IMR-90 (cell line): ENCODE measurements around the gene IQGAP2. TPM values are rescaled to one million over a fixed set of nuclear protein-coding genes. Genes with fewer than 3 reads are reported as not detected.

ENCODE experiments used
- ATAC-seq: fragments of 200-7000 bp; cut with Tn5 transposase; 2 replicates; pipeline ENCODE4 v1.9.1; 2020; ENCODE audit warnings: low read depth, mild to moderate bottlenecking, moderate library complexity
- BruUV-seq: library from RNA; stranded (reverse); fragments of 400-500 nt; replicated peaks from 2 replicates; lab custom pipeline; 2021; lab: Mats Ljungman, UMichigan
- CTCF ChIA-PET: fragments of 300-600 bp; formaldehyde crosslinking; extraction: SDS; loops from one replicate; lab custom pipeline; 2021; ENCODE audit warnings: antibody characterized with exemption; lab: Yijun Ruan, JAX
- POLR2A ChIA-PET: fragments of 300-600 bp; sonication (Branson Sonifier 250); formaldehyde crosslinking; loops from one replicate; lab custom pipeline; 2022; ENCODE audit warnings: antibody characterized with exemption; ENCODE audit not compliant: unreplicated experiment; lab: Charles Lee
- DNase-seq: peaks from one replicate; pipeline ENCODE4 v3.0.0; 2013
- H2AFZ ChIP-seq: replicated peaks from 2 replicates; pipeline ENCODE3; 2013; ENCODE audit warnings: low read length, mild to moderate bottlenecking; ENCODE audit not compliant: poor library complexity
- H2AK5ac ChIP-seq: 2 replicates; pipeline ENCODE4 v1.6.1; 2013; ENCODE audit warnings: low read depth, low read length, inconsistent platforms
- H2AK9ac ChIP-seq: replicated peaks from 2 replicates; pipeline ENCODE3; 2013; ENCODE audit warnings: mild to moderate bottlenecking, low read depth, low read length, moderate library complexity; ENCODE audit not compliant: poor library complexity
- H2BK120ac ChIP-seq: 2 replicates; pipeline ENCODE4 v1.6.1; 2013; ENCODE audit warnings: low read depth, low read length, inconsistent platforms
- H2BK15ac ChIP-seq: 3 replicates; pipeline ENCODE4 v1.6.1; 2013; ENCODE audit warnings: low read depth, low read length, inconsistent platforms
- H2BK20ac ChIP-seq: 2 replicates; pipeline ENCODE4 v1.6.1; 2013; ENCODE audit warnings: low read depth, mild to moderate bottlenecking, inconsistent platforms, low read length, moderate library complexity
- H2BK5ac ChIP-seq: 2 replicates; pipeline ENCODE4 v1.6.1; 2013; ENCODE audit warnings: mild to moderate bottlenecking, low read depth, low read length, inconsistent platforms; ENCODE audit not compliant: poor library complexity, severe bottlenecking
- H3K14ac ChIP-seq: replicated peaks from 2 replicates; pipeline ENCODE4 v1.6.1; 2013; ENCODE audit warnings: low read depth, low read length, inconsistent platforms
- H3K18ac ChIP-seq: 2 replicates; pipeline ENCODE4 v1.6.1; 2013; ENCODE audit warnings: low read depth, low read length, control low read depth
- H3K23ac ChIP-seq: 2 replicates; pipeline ENCODE4 v1.6.1; 2013; ENCODE audit warnings: low read depth, low read length, inconsistent platforms
- H3K27ac ChIP-seq: 2 replicates; pipeline ENCODE4 v1.5.1; 2013; ENCODE audit warnings: mild to moderate bottlenecking, control low read depth, low read length; ENCODE audit not compliant: insufficient read depth
- H3K27me3 ChIP-seq: 2 replicates; pipeline ENCODE4 v1.6.1; 2013; ENCODE audit warnings: low read length; ENCODE audit not compliant: control insufficient read depth, insufficient read depth
- H3K36me3 ChIP-seq: 2 replicates; pipeline ENCODE4 v1.6.1; 2013; ENCODE audit warnings: low read length, mixed read lengths; ENCODE audit not compliant: control insufficient read depth, insufficient read depth
- H3K4ac ChIP-seq: 2 replicates; pipeline ENCODE4 v1.6.1; 2013; ENCODE audit warnings: low read depth, low read length, inconsistent platforms
- H3K4me1 ChIP-seq: 2 replicates; pipeline ENCODE4 v1.6.1; 2013; ENCODE audit warnings: low read length, mixed read lengths; ENCODE audit not compliant: control insufficient read depth, insufficient read depth
- H3K4me2 ChIP-seq: 2 replicates; pipeline ENCODE4 v1.6.1; 2013; ENCODE audit warnings: low read depth, mild to moderate bottlenecking, control low read depth, low read length, moderate library complexity
- H3K4me3 ChIP-seq: 2 replicates; pipeline ENCODE4 v1.5.1; 2013; ENCODE audit warnings: low read depth, mild to moderate bottlenecking, control low read depth, low read length, moderate library complexity; ENCODE audit not compliant: insufficient read depth
- H3K56ac ChIP-seq: 2 replicates; pipeline ENCODE4 v1.6.1; 2013; ENCODE audit warnings: low read length, inconsistent platforms; ENCODE audit not compliant: insufficient read depth; ENCODE audit errors: extremely low read depth
- H3K79me1 ChIP-seq, 2 experiments: 2 replicates each; pipeline ENCODE4 v1.6.1; 2013; ENCODE audit warnings: low read length in 2 of 2, inconsistent platforms in 1 of 2, low read depth in 1 of 2
- H3K9ac ChIP-seq: 2 replicates; pipeline ENCODE4 v1.6.1; 2013; ENCODE audit warnings: low read depth, low read length, control low read depth
- H3K9me1 ChIP-seq: 2 replicates; pipeline ENCODE4 v1.6.1; 2013; ENCODE audit warnings: low read length, inconsistent platforms; ENCODE audit not compliant: insufficient read depth
- H3K9me3 ChIP-seq: 2 replicates; pipeline ENCODE4 v1.6.1; 2013; ENCODE audit warnings: low read length; ENCODE audit not compliant: control insufficient read depth, insufficient read depth
- H4K20me1 ChIP-seq: 2 replicates; pipeline ENCODE4 v1.6.1; 2013; ENCODE audit warnings: low read length, inconsistent platforms; ENCODE audit not compliant: insufficient read depth
- H4K5ac ChIP-seq: 2 replicates; pipeline ENCODE4 v1.6.1; 2013; ENCODE audit warnings: mild to moderate bottlenecking, low read depth, low read length, control low read depth
- H4K8ac ChIP-seq, 2 experiments: 2 replicates each; pipeline ENCODE4 v1.6.1; 2013; ENCODE audit warnings: low read depth in 2 of 2, low read length in 2 of 2, control low read depth in 1 of 2, inconsistent platforms in 1 of 2
- H4K91ac ChIP-seq: 2 replicates; pipeline ENCODE4 v1.6.1; 2013; ENCODE audit warnings: low read depth, low read length, inconsistent platforms; ENCODE audit not compliant: insufficient read depth
- BHLHE40 ChIP-seq: fragments of 150-350 bp; IDR thresholded peaks from 2 replicates; pipeline ENCODE4 v1.6.1; 2016; ENCODE audit warnings: mild to moderate bottlenecking, low read depth, low read length
- CEBPB ChIP-seq: IDR thresholded peaks from 2 replicates; pipeline ENCODE4 v1.6.1; 2012; ENCODE audit warnings: low read depth, low read length, improper control_type of control experiment
- FOS ChIP-seq: fragments of 150-350 bp; IDR thresholded peaks from 2 replicates; pipeline ENCODE4 v1.6.1; 2016; ENCODE audit warnings: low read depth, low read length
- MXI1 ChIP-seq: IDR thresholded peaks from 2 replicates; pipeline ENCODE4 v1.6.1; 2012; ENCODE audit warnings: low read depth, mild to moderate bottlenecking, low read length, moderate library complexity, borderline replicate concordance
- NFE2L2 ChIP-seq: fragments of 150-350 bp; IDR thresholded peaks from 2 replicates; pipeline ENCODE4 v1.6.1; 2016; ENCODE audit warnings: low read depth, mild to moderate bottlenecking, low read length
- POLR2A ChIP-seq: IDR thresholded peaks from 2 replicates; pipeline ENCODE4 v1.6.1; 2012; ENCODE audit warnings: mild to moderate bottlenecking, low read depth, low read length
- RAD21 ChIP-seq: IDR thresholded peaks from 2 replicates; pipeline ENCODE4 v1.6.1; 2012; ENCODE audit warnings: low read length, improper control_type of control experiment
- RCOR1 ChIP-seq: IDR thresholded peaks from 2 replicates; pipeline ENCODE4 v1.6.1; 2012; ENCODE audit warnings: mild to moderate bottlenecking, low read length, improper control_type of control experiment; ENCODE audit not compliant: insufficient replicate concordance
- WGBS, 2 experiments: methylation state at CpG; one replicate each; pipeline versions ENCODE4 v1.1.5 to v1.1.7; 2013; ENCODE audit warnings: missing lambda C conversion rate in 2 of 2; ENCODE audit not compliant: insufficient read length in 1 of 2; ENCODE audit errors: extremely low coverage in 2 of 2; 5-methylcytosine and 5-hydroxymethylcytosine counted together
- dilution Hi-C: fragments of 300-500 bp; cut with HindIII; formaldehyde crosslinking; loops from one replicate; pipeline ENCODE4 v1.14.3; 2018; ENCODE audit warnings: low sequenced_read_pairs; ENCODE audit not compliant: unreplicated experiment
- in situ Hi-C: fragments of 300-500 bp; cut with MboI; formaldehyde crosslinking; loops from 3 replicates; pipeline ENCODE4 v1.14.3; 2019; ENCODE audit warnings: low sequenced_read_pairs, inconsistent platforms, mixed read lengths
- intact Hi-C: fragments of 100-400 bp; cut with micrococcal nuclease; formaldehyde crosslinking; loops from 2 replicates; pipeline ENCODE4 v1.10.0; 2022
- polyA plus RNA-seq, 3 experiments: library from polyadenylated mRNA; depleted of rRNA; stranded (reverse); fragments of >200 nt; gene quantifications; 2 replicates each; pipeline ENCODE4 v1.2.3, GENCODE V29; 2012; ENCODE audit warnings: low replicate concordance in 1 of 3
- total RNA-seq: library from RNA; depleted of rRNA; stranded (reverse); fragments of >200 nt; gene quantifications from 2 replicates; pipeline ENCODE4 v1.2.3, GENCODE V29; 2012
- TF ChIP-seq, protein P1 (sequence below): fragments of 150-350 bp; IDR thresholded peaks from 2 replicates; pipeline ENCODE4 v1.6.1; 2016; ENCODE audit warnings: low read depth, mild to moderate bottlenecking, low read length, moderate library complexity, borderline replicate concordance
- TF ChIP-seq, protein P2 (sequence below): fragments of 150-350 bp; IDR thresholded peaks from 2 replicates; pipeline ENCODE4 v1.6.1; 2017; ENCODE audit warnings: mild to moderate bottlenecking, antibody characterized with exemption, low read length, low read depth

Gene IQGAP2
- total and polyA plus RNA-seq, 2 of the 4 experiments (the other 2 are of a cell fraction) = 0.21 to 0.36 TPM

DNA sequence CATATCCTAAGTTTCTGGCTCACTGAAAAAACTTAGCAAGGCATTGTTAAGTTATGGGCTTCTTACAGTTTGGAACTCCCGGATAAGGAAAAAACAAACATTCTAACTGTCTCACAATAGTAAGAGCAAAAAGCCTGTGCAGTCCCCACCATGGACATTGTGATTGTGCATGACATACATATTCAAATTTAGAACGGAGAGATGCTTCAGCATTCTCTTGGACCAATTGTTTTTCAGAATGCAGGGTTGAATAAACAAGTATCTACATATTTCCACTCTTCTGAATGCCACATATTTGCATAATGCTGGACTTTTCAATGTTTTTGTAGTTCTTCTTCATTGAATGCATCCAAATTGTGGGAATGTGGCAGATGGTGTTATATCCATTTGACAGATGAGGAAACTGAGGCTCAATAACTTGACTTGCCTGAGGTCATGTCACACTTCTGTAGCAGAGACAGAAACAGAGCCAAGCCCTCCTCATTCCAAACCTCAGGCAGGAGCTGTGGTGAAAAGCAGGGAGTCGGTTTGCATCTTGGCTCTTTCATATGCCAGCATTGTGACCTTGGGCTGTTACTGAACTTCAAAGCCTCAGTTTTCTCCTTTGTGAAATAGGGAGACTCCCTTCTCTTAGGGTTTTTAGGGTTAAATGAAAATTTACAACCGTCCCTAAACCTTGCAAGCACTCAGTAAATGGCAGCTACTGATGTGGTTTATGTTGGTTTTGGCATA lies 95.1 kb downstream of the IQGAP2 start:
- H2AK9ac ChIP-seq = no peak overlapping the region

More for the DNA sequence above, 95.1 kb downstream of the IQGAP2 start:
- Histone ChIP-seq H3K4me3 (no peak overlapping the region), H3K9me1 (no peaks in the 10 kb centered on the region), H2BK5ac (no peak overlapping the region), H3K79me1 (no peaks in the 10 kb centered on the region), H2BK20ac (no peak overlapping the region), H4K91ac (no peak overlapping the region), H3K4ac (no peak overlapping the region), H3K14ac (no peak overlapping the region), H3K23ac (no peak overlapping the region), H2AK5ac (no peak overlapping the region), H4K5ac (no peak overlapping the region), H3K9me3 (no peaks in the 10 kb centered on the region), H3K4me2 (no peak overlapping the region), H3K27me3 (no peaks in the 10 kb centered on the region; the same call in none of the 2 replicates), H2AFZ (no peak overlapping the region), H3K56ac (no peak overlapping the region), H3K18ac (no peak overlapping the region), H2BK15ac (no peak overlapping the region), H3K27ac (no peak overlapping the region), H3K36me3 (no peaks in the 10 kb centered on the region), H4K20me1 (no peaks in the 10 kb centered on the region), H2BK120ac (no peak overlapping the region), H3K9ac (no peak overlapping the region), H4K8ac (no peak overlapping the region), H3K4me1 (no peaks in the 10 kb centered on the region)
- DNase-seq (no peak), ATAC-seq (no peak)
- intact Hi-C loops (no loop called here), dilution Hi-C loops (no loop called here), in situ Hi-C loops (no loop called here)
- CTCF ChIA-PET = no interaction called here
- WGBS, 2 experiments = no CpG with 5 or more reads among the region's 4 CpGs
- BruUV-seq = no TSS peak
- POLR2A ChIA-PET = no interaction called here
- TF ChIP-seq RAD21 (no peak), CEBPB (no peak), RCOR1 (no peak), BHLHE40 (no peak), NFE2L2 (no peak), MXI1 (no peak), FOS (no peak), POLR2A (no peak)
- TF ChIP-seq, protein P1, sequence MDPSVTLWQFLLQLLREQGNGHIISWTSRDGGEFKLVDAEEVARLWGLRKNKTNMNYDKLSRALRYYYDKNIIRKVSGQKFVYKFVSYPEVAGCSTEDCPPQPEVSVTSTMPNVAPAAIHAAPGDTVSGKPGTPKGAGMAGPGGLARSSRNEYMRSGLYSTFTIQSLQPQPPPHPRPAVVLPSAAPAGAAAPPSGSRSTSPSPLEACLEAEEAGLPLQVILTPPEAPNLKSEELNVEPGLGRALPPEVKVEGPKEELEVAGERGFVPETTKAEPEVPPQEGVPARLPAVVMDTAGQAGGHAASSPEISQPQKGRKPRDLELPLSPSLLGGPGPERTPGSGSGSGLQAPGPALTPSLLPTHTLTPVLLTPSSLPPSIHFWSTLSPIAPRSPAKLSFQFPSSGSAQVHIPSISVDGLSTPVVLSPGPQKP = no peak
- TF ChIP-seq, protein P2, sequence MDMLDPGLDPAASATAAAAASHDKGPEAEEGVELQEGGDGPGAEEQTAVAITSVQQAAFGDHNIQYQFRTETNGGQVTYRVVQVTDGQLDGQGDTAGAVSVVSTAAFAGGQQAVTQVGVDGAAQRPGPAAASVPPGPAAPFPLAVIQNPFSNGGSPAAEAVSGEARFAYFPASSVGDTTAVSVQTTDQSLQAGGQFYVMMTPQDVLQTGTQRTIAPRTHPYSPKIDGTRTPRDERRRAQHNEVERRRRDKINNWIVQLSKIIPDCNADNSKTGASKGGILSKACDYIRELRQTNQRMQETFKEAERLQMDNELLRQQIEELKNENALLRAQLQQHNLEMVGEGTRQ = no peak
